ENCODE data around the gene CARD6.
"Not testable (repeated sequence)": the region's sequence is repeated elsewhere in the genome, so short reads cannot be mapped to it uniquely, and the experiment has no call there.

Gene CARD6

GRCh38 chr5:40873286-40873880 is 32.2 kb downstream of the CARD6 start:
- DNase-seq, result no peak

- no peak for DNase-seq
These were observed 34.8 kb downstream of the CARD6 start for GRCh38 chr5:40875958-40876357.

DNA sequence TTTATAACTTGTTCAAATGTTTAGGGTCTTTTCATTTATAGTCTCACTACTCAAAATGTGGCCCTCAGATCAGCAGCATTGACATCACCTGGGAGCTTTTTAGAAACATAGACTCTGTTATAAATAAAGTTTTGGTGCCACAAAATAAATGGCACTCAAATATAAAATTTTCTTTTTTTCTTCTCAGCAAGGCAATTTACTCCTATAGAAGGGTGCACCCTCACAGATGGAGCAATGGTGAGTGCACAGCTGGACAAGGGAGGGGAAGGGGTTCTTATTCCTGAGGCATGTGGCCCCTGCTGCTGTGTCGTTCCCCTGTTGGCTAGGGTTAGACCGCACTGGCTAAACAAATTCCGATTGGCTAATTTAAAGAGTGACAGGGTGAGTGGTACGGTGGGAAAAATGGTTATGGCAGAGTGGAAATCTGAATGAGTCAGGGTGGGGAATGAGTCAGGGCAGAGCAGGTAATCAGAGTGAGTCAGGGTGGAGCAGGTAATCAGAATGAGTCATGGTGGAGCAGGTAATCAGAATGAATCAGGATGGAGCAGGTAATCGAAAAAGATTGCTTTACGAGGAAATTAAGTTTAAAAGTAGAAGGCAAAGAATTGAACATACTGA is 36.3 kb downstream of the CARD6 start:
- no peak for DNase-seq

GRCh38 chr5:40879163-40879942 is 38.2 kb downstream of the CARD6 start:
- DNase-seq, result no peak

DNA sequence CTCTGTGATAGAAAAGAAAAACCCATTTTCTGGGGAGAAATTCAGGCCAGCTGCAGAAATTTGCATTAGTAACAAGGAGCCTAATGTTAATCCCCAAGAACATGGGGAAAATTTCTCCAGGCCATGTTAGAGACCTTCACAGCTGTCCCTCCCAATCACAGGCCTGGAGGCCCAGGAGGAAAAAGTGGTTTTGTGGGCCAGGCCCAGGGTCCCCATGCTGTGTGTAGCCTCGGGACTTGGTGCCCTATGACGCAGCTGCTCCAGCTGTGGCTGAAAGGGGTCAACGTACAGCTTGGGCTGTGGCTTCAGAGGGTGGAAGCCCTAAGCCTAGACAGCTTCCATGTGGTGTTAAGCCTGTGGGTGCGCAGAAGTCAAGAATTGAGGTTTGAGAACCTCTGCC is 41.1 kb downstream of the CARD6 start:
- no peak for DNase-seq

DNA sequence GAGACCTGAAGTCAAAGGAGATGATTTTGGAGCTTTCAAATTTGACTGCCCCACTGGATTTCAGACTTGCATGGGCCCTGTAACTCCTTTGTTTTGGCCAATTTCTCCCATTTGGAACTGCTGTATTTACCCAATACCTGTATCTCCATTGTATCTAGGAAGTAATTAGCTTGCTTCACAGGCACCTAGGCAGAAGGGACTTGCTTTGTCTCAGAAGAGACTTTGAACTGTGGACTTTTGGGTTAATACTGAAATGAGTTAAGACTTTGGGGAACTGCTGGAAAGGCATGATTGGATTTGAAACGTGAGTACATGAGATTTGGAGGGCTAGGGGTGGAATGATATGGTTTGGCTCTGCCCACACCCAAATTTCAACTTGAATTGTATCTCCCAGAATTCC is 41.9 kb downstream of the CARD6 start:
- DNase-seq, result not testable (repeated sequence)

DNA sequence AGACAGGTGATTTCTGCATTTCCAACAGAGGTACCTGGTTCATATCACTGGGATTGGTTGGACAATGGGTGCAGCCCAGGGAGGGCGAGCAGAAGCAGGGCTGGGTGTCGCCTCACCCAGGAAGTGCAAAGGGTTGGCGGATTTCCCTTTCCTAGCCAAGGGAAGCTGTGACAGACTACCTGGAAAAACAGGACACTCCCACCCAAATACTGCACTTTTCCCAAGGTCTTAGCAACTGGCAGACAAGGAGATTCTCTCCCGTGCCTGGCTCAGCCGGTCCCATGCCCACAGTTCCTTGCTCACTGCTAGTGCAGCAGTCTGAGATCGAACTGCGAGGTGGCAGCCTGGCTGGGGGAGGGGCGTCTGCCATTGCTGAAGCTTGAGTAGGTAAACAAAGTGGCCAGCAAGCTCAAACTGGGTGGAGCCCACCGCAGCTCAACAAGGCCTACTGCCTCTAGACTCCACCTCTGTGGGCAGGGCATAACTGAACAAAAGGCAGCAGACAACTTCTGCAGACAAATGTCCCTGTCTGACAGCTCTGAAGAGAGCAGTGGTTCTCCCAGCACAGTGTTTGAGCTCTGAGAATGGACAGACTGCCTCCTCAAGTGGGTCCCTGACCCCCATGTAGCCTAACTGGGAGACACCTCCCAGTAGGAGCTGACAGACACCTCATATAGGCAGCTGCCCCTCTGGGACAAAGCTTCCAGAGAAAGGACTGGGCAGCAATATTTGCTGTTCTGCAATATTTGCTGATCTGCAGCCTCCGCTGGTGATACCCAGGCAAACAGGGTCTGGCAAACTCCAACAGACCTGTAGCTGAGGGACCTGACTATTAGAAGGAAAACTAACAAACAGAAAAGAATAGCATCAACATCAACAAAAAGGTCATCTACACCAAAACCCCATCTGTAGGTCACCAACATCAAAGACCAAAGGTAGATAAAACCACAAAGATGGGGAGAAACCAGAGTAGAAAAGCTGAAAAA is 54.6 kb downstream of the CARD6 start:
- not testable (repeated sequence) for DNase-seq

DNA sequence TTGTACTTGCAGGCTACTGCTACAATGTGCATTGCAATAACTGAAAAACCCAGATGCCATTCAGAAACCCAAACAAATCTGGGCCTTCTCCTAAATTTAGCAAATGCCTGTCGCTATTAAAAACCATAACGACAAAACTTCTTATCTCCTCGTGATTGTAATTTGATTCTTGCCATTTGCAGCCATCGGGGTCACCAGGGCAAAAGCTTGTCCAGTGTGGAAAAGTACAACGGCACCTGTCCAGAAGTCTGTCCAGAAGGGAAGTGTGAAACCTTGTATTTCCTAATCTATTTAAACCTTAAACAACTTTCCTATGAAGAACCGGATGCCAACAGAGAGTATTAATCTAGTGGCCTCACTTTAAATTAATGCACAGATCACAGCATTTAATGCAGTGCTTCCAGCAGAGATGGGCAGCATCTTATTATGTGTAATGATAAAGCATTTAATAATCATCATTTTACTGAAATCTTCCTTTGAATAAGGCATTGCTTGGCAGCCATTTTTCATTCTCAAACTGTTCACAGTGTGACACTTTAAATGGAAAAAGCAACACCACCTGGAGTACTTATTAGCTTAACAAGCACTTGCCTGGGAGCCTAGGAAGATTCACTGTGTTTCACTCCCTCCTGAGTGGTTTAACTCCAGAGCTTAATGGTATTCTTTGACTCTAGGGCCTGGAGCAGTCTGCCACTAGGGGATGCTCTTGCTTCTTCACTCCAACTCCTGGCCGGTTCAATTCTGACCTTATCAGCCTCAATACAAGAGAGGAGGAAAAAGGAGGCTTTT is 63.2 kb downstream of the CARD6 start:
- peak; percentile 63 for DNase-seq

DNA sequence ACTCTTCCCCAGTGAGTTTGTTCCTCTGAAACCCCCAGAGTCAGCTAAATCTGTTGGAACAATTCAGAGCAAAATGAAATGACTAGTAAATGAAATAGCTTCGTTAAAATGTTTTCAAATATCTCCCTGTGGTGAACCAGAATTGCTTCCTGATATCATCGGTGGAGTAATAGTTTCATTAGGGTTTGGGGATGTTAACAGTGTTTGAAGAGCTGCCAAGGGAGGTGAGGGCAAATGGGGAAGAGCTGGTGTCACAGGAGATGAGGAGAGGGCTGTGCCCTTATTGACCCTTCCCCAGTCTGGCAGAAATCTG is 63.8 kb downstream of the CARD6 start:
- DNase-seq, result no peak

DNA sequence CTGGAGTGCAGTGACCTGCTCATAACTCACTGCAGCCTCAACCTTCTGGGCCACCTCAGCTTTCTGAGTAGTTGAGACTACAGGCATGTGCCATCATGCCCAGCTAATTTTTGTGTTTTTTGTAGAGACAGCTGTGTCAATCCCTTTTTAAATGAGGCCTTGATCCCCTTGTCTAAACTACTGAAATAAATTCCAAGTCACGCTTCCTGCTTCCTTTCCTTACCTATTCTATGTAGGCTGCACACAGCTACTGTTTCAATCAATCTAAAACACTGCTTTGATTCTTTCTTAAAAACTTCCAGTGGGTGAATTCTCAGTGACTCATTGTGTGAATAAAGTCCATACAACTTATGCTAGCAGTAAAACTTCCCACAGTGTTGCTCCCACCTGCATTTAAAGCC is 65.2 kb downstream of the CARD6 start:
- DNase-seq, result no peak

DNA sequence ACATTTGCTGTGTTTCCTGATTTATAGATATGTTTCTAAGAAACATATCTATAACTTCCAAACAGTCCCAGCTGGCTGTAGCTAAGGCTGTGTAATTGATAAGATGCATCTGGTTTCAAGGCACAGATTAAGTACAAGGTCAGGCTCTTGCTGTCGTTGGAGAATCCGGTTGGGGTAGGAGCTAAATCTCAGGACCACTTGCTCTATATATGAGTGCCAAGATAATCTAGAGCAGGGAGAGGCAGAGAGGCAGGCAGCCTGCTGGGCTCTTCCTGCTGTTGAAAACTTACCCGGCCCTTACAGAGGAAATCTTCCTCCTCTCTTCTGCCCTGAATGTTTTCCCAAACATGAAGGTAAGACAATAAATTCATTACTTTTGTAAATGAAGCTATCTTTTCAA is 68.1 kb downstream of the CARD6 start, which contains the start of gene C7:
C7 (plus strand) TSS at position 234 of the 400 bp plus-strand sequence; CDS start at position 348, 114 bp downstream.
- DNase-seq, result no peak

DNA sequence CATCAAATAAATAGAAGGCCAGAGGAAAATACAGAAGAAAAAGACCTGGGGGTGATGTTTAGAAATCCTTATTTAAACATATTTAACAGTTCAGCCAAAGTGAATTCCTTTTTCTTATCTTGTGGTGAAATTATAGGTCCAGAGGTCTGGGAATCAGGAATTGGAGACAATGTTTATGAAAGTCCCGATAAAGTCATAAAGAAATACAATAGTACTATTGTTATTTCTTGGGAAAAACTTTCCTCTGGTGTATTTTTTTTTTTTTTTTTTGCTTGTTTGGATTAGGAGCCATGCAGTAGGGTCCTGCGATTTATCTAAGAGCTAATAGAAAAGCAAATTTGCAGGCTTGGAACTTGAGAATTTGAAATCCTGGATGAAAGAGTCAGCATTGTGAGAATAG is 68.6 kb downstream of the CARD6 start:
- no peak for DNase-seq
